Endothelial cell (in vitro differentiated cells): ENCODE results near the gene DDX27. TPM values are rescaled to one million over a fixed set of nuclear protein-coding genes. Genes with fewer than 3 reads are reported as not detected.

Source experiments
- DNase-seq: peaks from one replicate; pipeline ENCODE4 v3.0.0; 2021; ENCODE audit warnings: low spot score
- H3K27ac Mint-ChIP-seq: one replicate; pipeline ENCODE4 v1.8.0; 2021; ENCODE audit warnings: mixed read lengths, inconsistent platforms; ENCODE audit not compliant: unreplicated experiment
- H3K27me3 Mint-ChIP-seq: one replicate; pipeline ENCODE4 v1.8.0; 2021; ENCODE audit warnings: mild to moderate bottlenecking, moderate library complexity, mixed read lengths, inconsistent platforms; ENCODE audit not compliant: unreplicated experiment
- H3K36me3 Mint-ChIP-seq: one replicate; pipeline ENCODE4 v1.8.0; 2021; ENCODE audit warnings: mild to moderate bottlenecking, low read depth, mixed read lengths, inconsistent platforms; ENCODE audit not compliant: unreplicated experiment
- H3K4me1 Mint-ChIP-seq: one replicate; pipeline ENCODE4 v1.8.0; 2021; ENCODE audit warnings: mild to moderate bottlenecking, mixed read lengths, inconsistent platforms; ENCODE audit not compliant: unreplicated experiment
- H3K4me3 Mint-ChIP-seq: one replicate; pipeline ENCODE4 v1.8.0; 2021; ENCODE audit warnings: mild to moderate bottlenecking, mixed read lengths, inconsistent platforms; ENCODE audit not compliant: unreplicated experiment
- H3K9me3 Mint-ChIP-seq: one replicate; pipeline ENCODE4 v1.8.0; 2021; ENCODE audit warnings: mixed read lengths, inconsistent platforms; ENCODE audit not compliant: unreplicated experiment
- CTCF ChIP-seq: fragments of 200-600 bp; sonication (generic); IDR thresholded peaks from one replicate; pipeline ENCODE4 v1.5.0; 2021; ENCODE audit warnings: antibody characterized with exemption; ENCODE audit not compliant: unreplicated experiment
- total RNA-seq: library from RNA; stranded (reverse); fragmentation: NEBNext Ultra II Directional; extraction: Animal tissue kit (Norgen Biotek cat#: 25700); gene quantifications from one replicate; pipeline ENCODE4 v1.2.1, GENCODE V29; 2021; ENCODE audit not compliant: unreplicated experiment

Gene DDX27
- total RNA-seq, 1 donor from 2014 or later: 29.6 TPM

- DNase-seq: no peak
- H3K36me3 Mint-ChIP-seq: peaks cover 48% of the 10 kb centered on the region
- H3K4me3 Mint-ChIP-seq: no peak overlapping the region
- H3K27me3 Mint-ChIP-seq: peaks cover 4% of the 10 kb centered on the region
- peaks cover 20% of the 10 kb centered on the region for H3K4me1 Mint-ChIP-seq
- TF ChIP-seq CTCF: no peak
- H3K27ac Mint-ChIP-seq: no peak overlapping the region
- H3K9me3 Mint-ChIP-seq: no peaks in the 10 kb centered on the region
Observed at GRCh38 chr20:49272654-49273053, 53.4 kb downstream of the DDX27 start.

- peaks cover 9% of the 10 kb centered on the region for H3K27me3 Mint-ChIP-seq
- peaks cover 20% of the 10 kb centered on the region for H3K4me1 Mint-ChIP-seq
- H3K27ac Mint-ChIP-seq: no peak overlapping the region
- DNase-seq: no peak
- peaks cover 48% of the 10 kb centered on the region for H3K36me3 Mint-ChIP-seq
- H3K9me3 Mint-ChIP-seq: no peaks in the 10 kb centered on the region
- no peak for TF ChIP-seq CTCF
- no peak overlapping the region for H3K4me3 Mint-ChIP-seq
Observed at GRCh38 chr20:49273696-49274277, 54.6 kb downstream of the DDX27 start.

GRCh38 chr20:49275216-49275615 lies 56.0 kb downstream of the DDX27 start:
- H3K36me3 Mint-ChIP-seq: peaks cover 48% of the 10 kb centered on the region
- TF ChIP-seq CTCF: no peak

GRCh38 chr20:49275636-49276035 lies 56.4 kb downstream of the DDX27 start:
- Mint-ChIP-seq H3K9me3 (peaks cover 8% of the 10 kb centered on the region), H3K4me3 (peak overlapping the region; percentile 59), H3K4me1 (peaks cover 34% of the 10 kb centered on the region), H3K36me3 (peaks cover 48% of the 10 kb centered on the region), H3K27ac (no peak overlapping the region), H3K27me3 (peaks cover 10% of the 10 kb centered on the region)
- DNase-seq: no peak
- TF ChIP-seq CTCF: no peak

More at GRCh38 chr20:49275216-49275615, 56.0 kb downstream of the DDX27 start:
- DNase-seq: no peak
- Mint-ChIP-seq H3K4me1 (peaks cover 32% of the 10 kb centered on the region), H3K27me3 (peaks cover 10% of the 10 kb centered on the region), H3K9me3 (peaks cover 4% of the 10 kb centered on the region), H3K27ac (no peak overlapping the region), H3K4me3 (peak overlapping the region; percentile 59)

- no peak for TF ChIP-seq CTCF
- Mint-ChIP-seq H3K27me3 (peaks cover 17% of the 10 kb centered on the region), H3K9me3 (peaks cover 15% of the 10 kb centered on the region), H3K36me3 (peaks cover 48% of the 10 kb centered on the region), H3K4me1 (peaks cover 41% of the 10 kb centered on the region), H3K4me3 (peak overlapping the region; percentile 94), H3K27ac (peak overlapping the region; percentile 84)
- no peak for DNase-seq
Observed at GRCh38 chr20:49276161-49276960, 57.1 kb downstream of the DDX27 start.
